Naive B cell (primary cell): Measurements from ENCODE around the gene ERGIC1. TPM values are rescaled to one million over a fixed set of nuclear protein-coding genes. Genes with fewer than 3 reads are reported as not detected.
"Not testable (repeated sequence)": the region's sequence is repeated elsewhere in the genome, so short reads cannot be mapped to it uniquely, and the experiment has no call there.

Experiments
- ATAC-seq, 2 donors: fragments of 150-1000 bp; cut with Tn5 transposase; 2 replicates each; pipeline ENCODE4 v1.10.0; 2021; ENCODE audit warnings: low read depth in 2 of 2, mild to moderate bottlenecking in 2 of 2, moderate library complexity in 2 of 2
- DNase-seq: peaks from one replicate; pipeline ENCODE4 v3.0.0; 2022
- H3K27ac Mint-ChIP-seq, 6 donors: one replicate each; pipeline ENCODE4 v1.8.0; 2020 to 2022; ENCODE audit warnings: mild to moderate bottlenecking in 6 of 6, mixed read lengths in 6 of 6, moderate library complexity in 5 of 6, inconsistent platforms in 2 of 6
- H3K27me3 Mint-ChIP-seq, 3 donors: one replicate each; pipeline ENCODE4 v1.8.0; 2021 to 2022; ENCODE audit warnings: mixed read lengths in 3 of 3, mild to moderate bottlenecking in 1 of 3
- H3K36me3 Mint-ChIP-seq, 2 donors: one replicate each; pipeline ENCODE4 v1.8.0; 2020 to 2022; ENCODE audit warnings: mixed read lengths in 2 of 2, inconsistent platforms in 1 of 2, mild to moderate bottlenecking in 1 of 2
- H3K4me1 Mint-ChIP-seq, 3 donors: one replicate each; pipeline ENCODE4 v1.8.0; 2020 to 2022; ENCODE audit warnings: mixed read lengths in 3 of 3, inconsistent platforms in 1 of 3, mild to moderate bottlenecking in 1 of 3, moderate library complexity in 1 of 3
- H3K4me3 Mint-ChIP-seq, 8 donors: one replicate each; pipeline ENCODE4 v1.8.0; 2020 to 2022; ENCODE audit warnings: mild to moderate bottlenecking in 8 of 8, mixed read lengths in 8 of 8, moderate library complexity in 8 of 8, inconsistent platforms in 2 of 8
- H3K9me3 Mint-ChIP-seq, 7 donors: one replicate each; pipeline ENCODE4 v1.8.0; 2020 to 2022; ENCODE audit warnings: mixed read lengths in 7 of 7, mild to moderate bottlenecking in 5 of 7, inconsistent platforms in 2 of 7, moderate library complexity in 1 of 7
- polyA plus RNA-seq, 6 donors: library from polyadenylated mRNA; unstranded; fragments of 300-500 nt; fragmentation: Illumina TruSeq; gene quantifications; one replicate each; pipeline ENCODE4 v1.2.3, GENCODE V29; 2021; ENCODE audit warnings: low read depth in 6 of 6

Gene ERGIC1
- polyA plus RNA-seq, 6 donors from 2014 or later = 53.2 to 86.1 (median 64.4) TPM

- peak overlapping the region; percentile 83 to 95 (median 92) for H3K4me3 Mint-ChIP-seq
- no peaks in the 10 kb centered on the region for H3K9me3 Mint-ChIP-seq
- H3K27me3 Mint-ChIP-seq = no peaks in the 10 kb centered on the region
- peaks cover 0 to 8% of the 10 kb centered on the region in 2 donors for H3K36me3 Mint-ChIP-seq
- no peak for DNase-seq
- ATAC-seq = no peak
- H3K4me1 Mint-ChIP-seq = peaks cover 52 to 78% (median 68%) of the 10 kb centered on the region in 3 donors
- peak overlapping the region; percentile 92 to 99 (median 98) for H3K27ac Mint-ChIP-seq
Observed at GRCh38 chr5:172838151-172838875, 4.3 kb downstream of the ERGIC1 start.

GRCh38 chr5:172839669-172840431, 5.8 kb downstream of the ERGIC1 start:
- Mint-ChIP-seq H3K36me3 (peaks cover 0 to 12% of the 10 kb centered on the region in 2 donors), H3K4me3 (no peak overlapping the region), H3K27me3 (no peaks in the 10 kb centered on the region), H3K4me1 (peaks cover 62 to 91% (median 72%) of the 10 kb centered on the region in 3 donors), H3K27ac (peak overlapping the region; percentile 30 to 93 (median 80)), H3K9me3 (no peaks in the 10 kb centered on the region)
- no peak for ATAC-seq
- DNase-seq = no peak

- no peaks in the 10 kb centered on the region for H3K27me3 Mint-ChIP-seq
- H3K27ac Mint-ChIP-seq = peak overlapping the region; percentile 75 to 92 (median 80)
- peaks cover 58 to 91% (median 72%) of the 10 kb centered on the region in 3 donors for H3K4me1 Mint-ChIP-seq
- DNase-seq (no peak), ATAC-seq (no peak)
- H3K36me3 Mint-ChIP-seq = peaks cover 0 to 12% of the 10 kb centered on the region in 2 donors
- no peaks in the 10 kb centered on the region for H3K9me3 Mint-ChIP-seq
- peak overlapping the region in 1 of 8 donors; percentile 3 for H3K4me3 Mint-ChIP-seq
Observed at GRCh38 chr5:172840432-172841154, 6.5 kb downstream of the ERGIC1 start.

- no peak for DNase-seq
- no peaks in the 10 kb centered on the region for H3K9me3 Mint-ChIP-seq
- H3K27me3 Mint-ChIP-seq = no peaks in the 10 kb centered on the region
- H3K4me1 Mint-ChIP-seq = peaks cover 57 to 91% (median 72%) of the 10 kb centered on the region in 3 donors
- H3K36me3 Mint-ChIP-seq = peaks cover 0 to 12% of the 10 kb centered on the region in 2 donors
- no peak for ATAC-seq
- H3K27ac Mint-ChIP-seq = peak overlapping the region; percentile 70 to 92 (median 76)
- H3K4me3 Mint-ChIP-seq = peak overlapping the region in 2 of 8 donors; percentile 26 to 36
Observed at GRCh38 chr5:172841256-172841655, 7.2 kb downstream of the ERGIC1 start.

GRCh38 chr5:172843825-172844576, 9.9 kb downstream of the ERGIC1 start:
- DNase-seq (no peak), ATAC-seq (no peak)
- H3K27ac Mint-ChIP-seq = peak overlapping the region; percentile 47 to 98 (median 74)
- peaks cover 0 to 12% of the 10 kb centered on the region in 2 donors for H3K36me3 Mint-ChIP-seq
- H3K9me3 Mint-ChIP-seq = no peaks in the 10 kb centered on the region
- H3K4me1 Mint-ChIP-seq = peaks cover 58 to 93% (median 77%) of the 10 kb centered on the region in 3 donors
- peak overlapping the region in 5 of 8 donors; percentile 22 to 75 (median 63) for H3K4me3 Mint-ChIP-seq
- no peaks in the 10 kb centered on the region for H3K27me3 Mint-ChIP-seq

GRCh38 chr5:172844577-172844838, 10.5 kb downstream of the ERGIC1 start:
- Mint-ChIP-seq H3K36me3 (peaks cover 0 to 12% of the 10 kb centered on the region in 2 donors), H3K27ac (peak overlapping the region; percentile 64 to 98 (median 86)), H3K4me3 (peak overlapping the region in 6 of 8 donors; percentile 15 to 72 (median 52)), H3K27me3 (no peaks in the 10 kb centered on the region), H3K9me3 (no peaks in the 10 kb centered on the region), H3K4me1 (peaks cover 62 to 93% (median 82%) of the 10 kb centered on the region in 3 donors)
- DNase-seq (no peak), ATAC-seq (no peak)

- Mint-ChIP-seq H3K9me3 (no peaks in the 10 kb centered on the region), H3K4me3 (peak overlapping the region in 6 of 8 donors; percentile 40 to 72 (median 54)), H3K4me1 (peaks cover 63 to 92% (median 82%) of the 10 kb centered on the region in 3 donors), H3K36me3 (peaks cover 0 to 7% of the 10 kb centered on the region in 2 donors), H3K27me3 (no peaks in the 10 kb centered on the region), H3K27ac (peak overlapping the region in 5 of 6 donors; percentile 38 to 98 (median 87))
- ATAC-seq (no peak), DNase-seq (no peak)
Observed at GRCh38 chr5:172845154-172845553, 11.1 kb downstream of the ERGIC1 start.

- peak overlapping the region; percentile 38 to 98 (median 78) for H3K27ac Mint-ChIP-seq
- H3K36me3 Mint-ChIP-seq = peaks cover 0 to 5% of the 10 kb centered on the region in 2 donors
- ATAC-seq = no peak
- H3K4me1 Mint-ChIP-seq = peaks cover 65 to 92% (median 82%) of the 10 kb centered on the region in 3 donors
- DNase-seq = no peak
- H3K9me3 Mint-ChIP-seq = no peaks in the 10 kb centered on the region
- peak overlapping the region in 5 of 8 donors; percentile 39 to 72 (median 45) for H3K4me3 Mint-ChIP-seq
- H3K27me3 Mint-ChIP-seq = no peaks in the 10 kb centered on the region
Observed at GRCh38 chr5:172845576-172845975, 11.5 kb downstream of the ERGIC1 start.

- Mint-ChIP-seq H3K27ac (peak overlapping the region; percentile 51 to 98 (median 92)), H3K27me3 (no peaks in the 10 kb centered on the region), H3K36me3 (peaks cover 0 to 5% of the 10 kb centered on the region in 2 donors), H3K4me1 (peaks cover 64 to 92% (median 80%) of the 10 kb centered on the region in 3 donors), H3K9me3 (no peaks in the 10 kb centered on the region), H3K4me3 (peak overlapping the region in 5 of 8 donors; percentile 9 to 66 (median 35))
- ATAC-seq (no peak), DNase-seq (no peak)
Observed at GRCh38 chr5:172846249-172846648, 12.2 kb downstream of the ERGIC1 start.

- peaks cover 0 to 5% of the 10 kb centered on the region in 2 donors for H3K36me3 Mint-ChIP-seq
- ATAC-seq (no peak), DNase-seq (no peak)
- H3K27me3 Mint-ChIP-seq = no peaks in the 10 kb centered on the region
- peaks cover 68 to 92% (median 81%) of the 10 kb centered on the region in 3 donors for H3K4me1 Mint-ChIP-seq
- peak overlapping the region in 4 of 8 donors; percentile 1 to 51 (median 8) for H3K4me3 Mint-ChIP-seq
- H3K27ac Mint-ChIP-seq = peak overlapping the region; percentile 89 to 98 (median 92)
- H3K9me3 Mint-ChIP-seq = no peaks in the 10 kb centered on the region
Observed at GRCh38 chr5:172846677-172847076, 12.6 kb downstream of the ERGIC1 start.

GRCh38 chr5:172847584-172847983, 13.5 kb downstream of the ERGIC1 start:
- Mint-ChIP-seq H3K4me1 (peaks cover 66 to 94% (median 90%) of the 10 kb centered on the region in 3 donors), H3K4me3 (peak overlapping the region in 6 of 8 donors; percentile 53 to 92 (median 80)), H3K27ac (peak overlapping the region; percentile 30 to 100 (median 99))
- ATAC-seq, H3K9me3 Mint-ChIP-seq, H3K27me3 Mint-ChIP-seq, H3K36me3 Mint-ChIP-seq, DNase-seq: not testable (repeated sequence)

GRCh38 chr5:172848419-172848818, 14.4 kb downstream of the ERGIC1 start:
- Mint-ChIP-seq H3K36me3 (peaks cover 0 to 3% of the 10 kb centered on the region in 2 donors), H3K27ac (peak overlapping the region; percentile 97 to 100 (median 99)), H3K4me3 (peak overlapping the region in 6 of 8 donors; percentile 64 to 92 (median 86)), H3K27me3 (no peaks in the 10 kb centered on the region), H3K9me3 (no peaks in the 10 kb centered on the region), H3K4me1 (peaks cover 66 to 95% (median 93%) of the 10 kb centered on the region in 3 donors)
- DNase-seq (no peak), ATAC-seq (no peak)
